HepG2 (cell line): ENCODE results near the gene DNAJA1. TPM values are rescaled to one million over a fixed set of nuclear protein-coding genes. Genes with fewer than 3 reads are reported as not detected.

ENCODE experiments used
- BHLHE40 ChIP-seq: IDR thresholded peaks from 2 replicates; pipeline ENCODE4 v1.6.1; 2011; ENCODE audit warnings: low read length, improper control_type of control experiment
- GFI1 ChIP-seq: sonication (generic); formaldehyde crosslinking; IDR thresholded peaks from 2 replicates; pipeline ENCODE4 v1.5.0; 2020; ENCODE audit warnings: missing genetic modification reagents, mild to moderate bottlenecking, borderline replicate concordance
- PAF1 ChIP-seq: IDR thresholded peaks from 2 replicates; pipeline ENCODE4 v1.6.1; 2016; ENCODE audit warnings: missing genetic modification reagents, missing compliant biosample characterization
- POLR2AphosphoS5 ChIP-seq: IDR thresholded peaks from 2 replicates; pipeline ENCODE4 v1.6.1; 2012; ENCODE audit warnings: low read depth, low read length
- RFX3 ChIP-seq: IDR thresholded peaks from 2 replicates; pipeline ENCODE4 v1.6.1; 2016; ENCODE audit warnings: missing biosample characterization, missing genetic modification reagents
- SP2 ChIP-seq: sonication (generic); formaldehyde crosslinking; IDR thresholded peaks from 2 replicates; pipeline ENCODE4 v1.5.1; 2020; ENCODE audit warnings: mild to moderate bottlenecking, missing genetic modification reagents
- ZBTB7B ChIP-seq: sonication (generic); formaldehyde crosslinking; IDR thresholded peaks from 2 replicates; pipeline ENCODE4 v1.4.0; 2020; ENCODE audit warnings: missing genetic modification reagents
- ZNF124 ChIP-seq: sonication (generic); formaldehyde crosslinking; IDR thresholded peaks from 2 replicates; pipeline ENCODE4 v1.4.0; 2020; ENCODE audit warnings: missing genetic modification reagents
- ZNF552 ChIP-seq: sonication (generic); formaldehyde crosslinking; IDR thresholded peaks from 2 replicates; pipeline ENCODE4 v1.9.0; 2022; ENCODE audit warnings: missing genetic modification reagents, mild to moderate bottlenecking, borderline replicate concordance
- ZNF775 ChIP-seq: sonication (generic); formaldehyde crosslinking; IDR thresholded peaks from 2 replicates; pipeline ENCODE4 v1.4.0; 2020; ENCODE audit warnings: missing genetic modification reagents, mild to moderate bottlenecking, moderate library complexity, borderline replicate concordance
- ZNF850 ChIP-seq: sonication (generic); formaldehyde crosslinking; conservative IDR thresholded peaks from 2 replicates; pipeline ENCODE4 v1.9.0; 2021; ENCODE audit warnings: mild to moderate bottlenecking, missing genetic modification reagents
- polyA plus RNA-seq, 8 experiments: library from polyadenylated mRNA; depleted of rRNA in 3 of 8; stranded (reverse) in 7 of 8; unstranded in 1 of 8; fragments of >200 nt; fragmentation: Illumina TruSeq in 4 of 8; extraction: Trizol in 4 of 8; gene quantifications; 2 replicates each; pipeline versions ENCODE4 v1.2.1 to v1.2.3, GENCODE V29; 2011 to 2016; ENCODE audit warnings: low read depth in 4 of 8, missing spikeins in 1 of 8, mixed read lengths in 1 of 8; ENCODE audit not compliant: insufficient read depth in 1 of 8
- total RNA-seq, 5 experiments: library from RNA; depleted of rRNA; stranded (reverse); fragments of >200 nt; fragmentation: Illumina TruSeq; extraction: Trizol; gene quantifications; 2 replicates each; pipeline ENCODE4 v1.2.3, GENCODE V29; 2016; ENCODE audit warnings: low read depth in 1 of 5
- TF ChIP-seq, protein P1 (sequence below): sonication (generic); formaldehyde crosslinking; IDR thresholded peaks from 2 replicates; pipeline ENCODE4 v1.9.0; 2022; ENCODE audit warnings: missing genetic modification reagents, mild to moderate bottlenecking, borderline replicate concordance

The DNAJA1 gene
- total and polyA plus RNA-seq, 2 of the 13 experiments (the other 11 are each of a cell fraction or from before 2014, with no cell fraction given), result 95.9 to 306 TPM

DNA sequence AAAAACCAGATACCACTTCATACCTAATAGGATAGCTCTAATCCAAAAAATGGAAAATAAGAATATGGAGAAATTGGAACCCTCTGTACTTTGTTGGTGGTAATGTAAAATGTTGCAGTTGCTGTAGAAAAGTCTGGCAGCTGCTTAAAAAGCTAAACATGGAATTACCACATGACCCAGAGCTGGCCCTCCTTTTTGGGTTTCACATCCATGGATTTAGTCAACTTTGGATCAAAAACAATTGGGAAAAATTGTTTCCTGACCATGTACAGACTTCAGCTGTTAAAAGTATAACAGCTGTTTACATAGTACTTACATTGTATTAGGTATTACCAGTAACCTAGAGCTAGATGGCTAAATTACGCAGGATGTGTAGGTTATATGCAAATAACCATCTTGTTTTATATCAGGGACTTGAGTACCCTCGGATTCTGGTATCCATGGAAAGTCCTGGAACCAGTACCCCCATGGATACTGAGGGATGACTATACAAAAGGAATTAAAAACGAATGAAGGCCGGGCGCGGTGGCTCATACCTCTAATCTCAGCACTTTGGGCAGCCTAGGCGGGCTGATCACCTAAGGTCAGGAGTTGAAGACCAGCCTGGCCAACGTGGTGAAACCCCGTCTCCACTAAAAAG is 15.8 kb downstream of the DNAJA1 start (continued):
- TF ChIP-seq, protein P1, sequence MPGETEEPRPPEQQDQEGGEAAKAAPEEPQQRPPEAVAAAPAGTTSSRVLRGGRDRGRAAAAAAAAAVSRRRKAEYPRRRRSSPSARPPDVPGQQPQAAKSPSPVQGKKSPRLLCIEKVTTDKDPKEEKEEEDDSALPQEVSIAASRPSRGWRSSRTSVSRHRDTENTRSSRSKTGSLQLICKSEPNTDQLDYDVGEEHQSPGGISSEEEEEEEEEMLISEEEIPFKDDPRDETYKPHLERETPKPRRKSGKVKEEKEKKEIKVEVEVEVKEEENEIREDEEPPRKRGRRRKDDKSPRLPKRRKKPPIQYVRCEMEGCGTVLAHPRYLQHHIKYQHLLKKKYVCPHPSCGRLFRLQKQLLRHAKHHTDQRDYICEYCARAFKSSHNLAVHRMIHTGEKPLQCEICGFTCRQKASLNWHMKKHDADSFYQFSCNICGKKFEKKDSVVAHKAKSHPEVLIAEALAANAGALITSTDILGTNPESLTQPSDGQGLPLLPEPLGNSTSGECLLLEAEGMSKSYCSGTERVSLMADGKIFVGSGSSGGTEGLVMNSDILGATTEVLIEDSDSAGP (CRISPR knock-in tag), result no peak
- TF ChIP-seq PAF1 (CRISPR knock-in tag), result peak; percentile 92
- TF ChIP-seq ZNF552 (CRISPR knock-in tag), result no peak
- TF ChIP-seq GFI1 (CRISPR knock-in tag), result no peak
- TF ChIP-seq BHLHE40, result no peak
- no peak for TF ChIP-seq ZNF124 (CRISPR knock-in tag)
- TF ChIP-seq SP2, result no peak
- TF ChIP-seq POLR2AphosphoS5, result peak; percentile 51; the same call in 1 of the 2 replicates
- TF ChIP-seq ZNF850 (CRISPR knock-in tag), result no peak
- no peak for TF ChIP-seq ZBTB7B (CRISPR knock-in tag)
- no peak for TF ChIP-seq RFX3 (CRISPR knock-in tag)
- no peak for TF ChIP-seq ZNF775 (CRISPR knock-in tag)
